ENCODE results near the gene ADNP2. TPM values are rescaled to one million over a fixed set of nuclear protein-coding genes. Genes with fewer than 3 reads are reported as not detected.

Gene ADNP2
- total and polyA plus RNA-seq, 2 of the 4 experiments (the other 2 are of a cell fraction), result 5.6 to 18.3 TPM

- no peak overlapping the region for H3K14ac ChIP-seq (replicated peaks; ENCODE audit: low read depth, low read length)
- peaks cover 3% of the 10 kb centered on the region; the same call in 1 of the 2 replicates for H3K9me1 ChIP-seq (ENCODE audit: insufficient read depth, low read length)
- H3K4ac ChIP-seq (ENCODE audit: low read depth, low read length), result no peak overlapping the region
- no peak overlapping the region for H2AK9ac ChIP-seq (replicated peaks; ENCODE audit: low read depth, low read length, poor library complexity)
- H4K20me1 ChIP-seq (ENCODE audit: insufficient read depth, low read length), result peaks cover 3% of the 10 kb centered on the region; the same call in 1 of the 2 replicates
- no peak overlapping the region for H3K4me2 ChIP-seq (ENCODE audit: low read depth, low read length)
- H3K9ac ChIP-seq (ENCODE audit: low read depth, low read length), result no peak overlapping the region
- H2BK20ac ChIP-seq (ENCODE audit: low read depth, low read length), result no peak overlapping the region
- no peak overlapping the region for H4K8ac ChIP-seq (ENCODE audit: low read depth in 2 of 2, low read length in 2 of 2)
- ChIA-PET CTCF (interaction anchor here (1.5 kb wide), 1 partner anchor 26 kb away, joined by 4 read pairs; no protein-coding TSS in a partner anchor), POLR2A (ENCODE audit: unreplicated experiment) (no interaction called here)
- no peaks in the 10 kb centered on the region; the same call in 1 of the 2 replicates for H3K4me1 ChIP-seq (ENCODE audit: control insufficient read depth, insufficient read depth, low read length)
- H3K56ac ChIP-seq (ENCODE audit: extremely low read depth, insufficient read depth, low read length), result no peak overlapping the region
- DNase-seq (no peak), ATAC-seq (ENCODE audit: low read depth) (peak; percentile 27; the same call in 1 of the 2 replicates)
- H3K18ac ChIP-seq (ENCODE audit: low read depth, low read length), result no peak overlapping the region
- no peak overlapping the region for H2AK5ac ChIP-seq (ENCODE audit: low read depth, low read length)
- TF ChIP-seq MXI1 (IDR thresholded peaks at IDR 0.05; ENCODE audit: borderline replicate concordance, low read depth, low read length) (no peak), SMC3 (IDR thresholded peaks at IDR 0.05; ENCODE audit: low read depth, low read length) (no peak), BHLHE40 (IDR thresholded peaks at IDR 0.05; ENCODE audit: low read depth, low read length) (no peak)
- H3K23ac ChIP-seq (ENCODE audit: low read depth, low read length), result no peak overlapping the region
- H2AFZ ChIP-seq (replicated peaks; ENCODE audit: low read length, poor library complexity), result no peak overlapping the region
- in situ Hi-C loops (cut with MboI; ENCODE audit: low sequenced_read_pairs) (no loop called here), dilution Hi-C loops (cut with HindIII; ENCODE audit: low sequenced_read_pairs, unreplicated experiment) (no loop called here), intact Hi-C loops (cut with micrococcal nuclease) (no loop called here)
- H3K9me3 ChIP-seq (ENCODE audit: control insufficient read depth, insufficient read depth, low read length), result no peaks in the 10 kb centered on the region
- no peak overlapping the region for H4K5ac ChIP-seq (ENCODE audit: low read depth, low read length)
- no peak overlapping the region for H3K27ac ChIP-seq (ENCODE audit: insufficient read depth, low read length)
- no peak overlapping the region for H2BK5ac ChIP-seq (ENCODE audit: low read depth, low read length, poor library complexity, severe bottlenecking)
- H3K79me1 ChIP-seq (ENCODE audit: low read depth in 1 of 2, low read length in 2 of 2), result peaks cover 0 to 6% of the 10 kb centered on the region in 2 experiments; a peak in 1 of 4 replicates
- 76% methylated on average over 9 of the region's 13 CpGs; no CpG with 5 or more reads in 1 of the 2 experiments for WGBS, 2 experiments (ENCODE audit: extremely low coverage in 2 of 2, insufficient read length in 1 of 2)
- no peak overlapping the region for H3K4me3 ChIP-seq (ENCODE audit: insufficient read depth, low read depth, low read length)
- no peak overlapping the region for H2BK15ac ChIP-seq (ENCODE audit: low read depth, low read length)
- H4K91ac ChIP-seq (ENCODE audit: insufficient read depth, low read depth, low read length), result no peak overlapping the region
- H3K27me3 ChIP-seq (ENCODE audit: control insufficient read depth, insufficient read depth, low read length), result no peaks in the 10 kb centered on the region
- H3K36me3 ChIP-seq (ENCODE audit: control insufficient read depth, insufficient read depth, low read length), result no peaks in the 10 kb centered on the region
- no peak overlapping the region for H2BK120ac ChIP-seq (ENCODE audit: low read depth, low read length)
- no TSS peak for BruUV-seq (replicated peaks)
These were observed 74.4 kb downstream of the ADNP2 start for GRCh38 chr18:80183273-80184050.

Measured in IMR-90 (cell line).